GM21526 (cell line): ENCODE measurements around the gene GADD45G.

Experiments
- ATAC-seq: cut with Tn5 transposase; IDR thresholded peaks from one replicate; pipeline ENCODE4 v1.9.1; 2021; ENCODE audit warnings: moderate library complexity; ENCODE audit not compliant: unreplicated experiment, low FRiP score

GADD45G gene

DNA sequence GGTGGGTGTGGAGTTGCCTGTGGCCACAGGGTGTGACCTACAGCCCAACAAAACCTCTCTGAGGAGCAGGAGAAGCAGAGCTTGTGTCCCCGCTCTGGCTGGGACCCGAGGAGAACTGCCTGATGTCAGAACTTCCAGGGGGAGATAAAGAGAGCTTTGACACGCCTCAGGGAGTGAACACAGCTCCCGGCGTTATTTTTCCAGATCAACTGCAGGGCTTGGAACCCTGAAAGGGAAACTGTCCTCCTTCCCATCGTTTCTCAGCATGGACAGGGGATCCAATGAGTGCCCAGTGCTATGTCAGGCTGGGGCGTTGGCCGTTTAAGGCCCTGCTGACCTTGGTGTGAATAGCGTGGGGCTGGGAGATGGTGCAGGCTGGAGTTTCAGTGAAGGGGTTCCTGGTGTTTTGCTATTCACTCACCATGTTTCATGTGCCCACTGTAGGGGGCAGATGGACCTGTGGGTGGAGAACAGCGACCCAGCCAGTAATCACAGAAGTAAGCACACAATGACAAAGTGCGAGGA, 22.0 kb downstream of the GADD45G start:
- no peak for ATAC-seq

DNA sequence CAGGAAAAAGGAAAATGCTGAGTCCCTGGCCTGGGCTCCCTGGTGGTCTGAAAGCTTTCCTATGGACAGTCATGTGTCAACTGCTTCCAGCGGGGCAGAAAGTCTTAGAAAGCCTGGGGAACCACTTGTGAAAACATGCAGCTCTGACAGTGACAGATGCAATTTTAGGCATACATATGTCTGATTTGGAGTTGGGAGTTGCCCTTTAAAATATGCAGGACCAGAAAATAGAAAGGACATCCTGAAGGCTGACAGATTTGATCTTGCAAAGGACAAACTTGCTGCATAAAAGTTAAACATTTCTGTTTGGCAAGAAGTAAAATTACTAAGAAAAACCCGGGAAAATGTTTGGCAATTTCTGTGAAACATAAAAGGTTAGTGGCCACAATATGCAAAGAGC, 23.8 kb downstream of the GADD45G start:
- ATAC-seq = no peak

DNA sequence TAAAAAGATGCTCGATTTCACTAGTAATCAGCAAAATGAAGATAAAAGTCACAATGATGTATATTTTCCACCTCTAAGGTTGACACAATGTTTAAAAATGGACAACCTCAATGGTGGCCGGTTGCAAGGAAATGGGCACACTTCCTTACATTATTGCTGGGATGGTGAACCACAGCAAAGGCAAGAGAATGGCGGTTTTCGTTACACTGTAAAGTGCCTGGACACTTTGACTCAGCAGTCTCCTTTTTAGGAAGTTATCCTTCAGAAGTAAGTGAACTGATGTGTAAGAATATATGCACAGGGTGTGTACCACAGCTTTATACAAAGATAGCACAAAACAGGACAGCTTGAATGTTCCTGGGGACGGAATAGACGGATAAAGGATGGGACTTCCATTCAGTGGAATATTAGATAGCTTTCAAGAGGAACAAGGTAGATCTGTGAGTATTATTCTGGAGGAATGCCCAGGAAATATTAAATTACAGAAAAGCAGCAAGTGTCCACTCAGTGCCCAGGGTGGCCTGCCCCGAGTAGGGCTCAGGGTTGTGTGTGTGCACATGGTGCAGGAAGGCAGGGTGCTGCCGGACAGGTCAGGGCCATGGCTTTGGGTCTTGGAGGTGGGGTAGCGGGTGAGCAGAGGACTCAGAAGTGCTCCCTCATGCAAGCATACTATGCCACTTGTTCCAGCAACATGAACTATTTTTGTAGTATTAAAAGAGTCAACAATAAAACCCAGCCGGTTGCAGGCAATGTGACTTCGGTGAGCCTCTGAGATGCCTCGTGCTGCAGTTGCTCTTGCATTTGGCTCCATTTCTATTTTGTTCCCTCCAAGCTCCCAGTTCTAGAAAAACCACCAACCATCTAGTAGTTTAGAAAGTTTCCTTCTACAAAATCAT, 24.5 kb downstream of the GADD45G start:
- ATAC-seq = no peak

DNA sequence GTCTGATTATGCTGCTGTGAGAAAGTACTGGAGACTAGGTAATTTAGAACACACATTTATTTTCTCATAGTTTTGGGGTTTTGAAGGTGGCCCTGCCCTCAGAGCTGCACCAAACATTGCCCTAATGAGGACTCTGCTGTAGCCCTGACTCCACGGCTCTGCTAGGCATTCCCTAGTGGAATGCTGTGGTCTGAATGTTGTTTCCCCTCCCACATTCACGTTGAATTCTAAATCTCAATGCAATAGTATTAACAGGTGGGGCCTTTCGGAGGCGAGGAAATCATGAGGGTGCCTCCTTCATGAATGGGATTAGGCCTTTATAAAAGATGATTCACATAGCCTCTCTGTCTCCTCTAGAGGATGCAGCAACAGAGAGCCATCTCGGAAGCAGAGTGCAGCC, 25.7 kb downstream of the GADD45G start:
- ATAC-seq = no peak

DNA sequence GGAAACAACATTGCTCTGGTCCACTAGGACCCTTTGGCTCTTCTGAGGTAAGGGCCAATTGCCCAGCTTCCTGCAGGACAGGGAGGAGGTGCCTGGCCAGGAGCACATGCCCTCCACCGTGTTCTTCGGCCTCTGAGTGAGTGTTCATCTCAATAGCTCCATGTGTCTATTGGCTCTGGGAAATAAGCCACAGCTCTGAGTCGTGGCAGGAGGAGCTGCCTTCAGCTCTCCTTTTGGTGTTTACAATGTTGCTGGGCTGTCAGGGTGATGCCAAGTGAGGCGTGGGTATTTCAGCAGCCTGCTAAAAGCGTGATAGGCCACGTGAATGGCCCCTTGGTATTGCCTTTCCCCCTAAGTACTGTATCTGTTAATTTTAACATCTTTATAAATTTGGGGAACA, 26.6 kb downstream of the GADD45G start:
- no peak for ATAC-seq

DNA sequence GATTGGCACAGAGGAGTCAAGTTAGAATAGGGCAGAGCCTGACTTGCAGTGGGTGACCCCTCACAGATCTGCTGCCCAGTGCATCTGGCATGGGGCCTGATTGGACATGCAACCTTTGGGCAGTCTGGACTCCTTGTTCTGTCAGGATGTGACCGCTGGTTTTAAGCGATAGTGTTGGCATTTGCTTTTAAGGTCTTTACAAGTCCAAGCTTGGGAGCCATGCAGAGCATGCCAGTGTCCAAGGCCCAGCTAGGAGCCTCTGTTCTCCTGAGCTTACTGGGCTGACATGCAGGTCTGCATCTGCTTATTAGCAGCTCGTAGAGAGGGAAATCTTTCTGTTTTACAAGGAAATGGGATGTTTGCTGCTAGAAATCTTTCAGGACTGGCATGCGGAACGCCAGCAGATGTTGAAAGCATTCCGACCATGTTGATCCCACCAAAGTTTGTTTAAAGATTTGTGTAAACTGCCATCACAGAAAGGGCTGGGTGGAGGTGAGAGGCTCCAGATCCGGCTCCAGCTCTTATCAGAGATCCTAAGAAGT, 27.5 kb downstream of the GADD45G start:
- ATAC-seq = no peak

DNA sequence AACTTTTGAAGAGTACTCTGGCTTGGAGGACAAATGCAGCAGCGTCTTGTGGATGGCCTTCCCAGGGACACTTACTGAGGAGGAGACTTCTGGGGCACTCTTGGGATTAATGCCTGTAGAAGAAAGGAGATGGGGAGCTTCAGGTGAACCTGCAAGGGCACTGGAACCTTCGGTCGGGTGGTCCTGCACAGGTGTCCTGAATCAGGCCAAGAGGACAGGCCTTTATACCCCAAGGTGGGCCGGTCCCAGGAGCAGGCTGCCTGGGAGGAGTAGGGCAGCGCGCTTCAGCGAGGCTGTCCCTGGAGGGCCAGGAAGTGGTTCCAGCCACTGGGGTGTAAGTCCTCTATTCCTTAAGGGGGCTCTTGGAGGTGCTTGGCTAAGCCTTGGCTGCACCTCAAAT, 27.9 kb downstream of the GADD45G start:
- ATAC-seq = no peak

DNA sequence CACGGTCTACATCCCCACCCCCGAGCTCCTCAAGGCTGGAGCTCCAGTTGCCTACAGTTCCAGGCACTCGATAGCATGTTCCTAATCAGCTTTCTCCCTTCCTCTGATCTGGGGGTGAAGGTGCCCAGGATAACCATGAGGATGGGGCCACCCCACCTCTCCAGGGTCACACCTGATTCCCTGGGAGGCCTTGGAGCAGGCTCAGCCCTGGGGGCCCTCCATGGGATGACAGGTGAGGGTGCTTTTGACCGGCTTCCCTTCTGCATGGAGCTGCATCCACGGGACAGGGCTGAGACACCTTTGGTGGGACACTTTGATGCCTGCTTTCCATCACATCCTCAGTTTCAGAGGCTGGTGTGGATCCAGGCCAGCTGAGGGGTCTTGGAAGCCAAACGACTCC, 28.6 kb downstream of the GADD45G start:
- ATAC-seq = no peak

DNA sequence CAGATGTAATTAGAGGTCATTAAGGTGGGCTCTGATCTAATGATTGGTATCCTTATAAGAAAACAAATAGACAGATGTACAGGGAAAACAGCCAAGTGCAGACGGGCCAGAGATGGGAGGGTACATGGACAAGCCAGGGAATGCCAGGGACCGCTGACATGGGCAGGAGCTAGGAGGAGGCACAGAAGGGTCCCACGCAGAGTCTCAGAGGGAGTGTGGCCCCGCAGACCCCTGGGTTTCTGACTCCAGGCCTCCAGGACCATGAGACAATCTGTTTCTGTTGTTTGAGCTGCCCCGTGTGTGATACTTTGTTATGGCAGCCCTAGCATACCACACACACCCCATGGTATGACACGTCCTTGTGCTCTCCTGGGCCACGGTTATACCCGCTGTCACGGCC, 29.1 kb downstream of the GADD45G start:
- no peak for ATAC-seq

DNA sequence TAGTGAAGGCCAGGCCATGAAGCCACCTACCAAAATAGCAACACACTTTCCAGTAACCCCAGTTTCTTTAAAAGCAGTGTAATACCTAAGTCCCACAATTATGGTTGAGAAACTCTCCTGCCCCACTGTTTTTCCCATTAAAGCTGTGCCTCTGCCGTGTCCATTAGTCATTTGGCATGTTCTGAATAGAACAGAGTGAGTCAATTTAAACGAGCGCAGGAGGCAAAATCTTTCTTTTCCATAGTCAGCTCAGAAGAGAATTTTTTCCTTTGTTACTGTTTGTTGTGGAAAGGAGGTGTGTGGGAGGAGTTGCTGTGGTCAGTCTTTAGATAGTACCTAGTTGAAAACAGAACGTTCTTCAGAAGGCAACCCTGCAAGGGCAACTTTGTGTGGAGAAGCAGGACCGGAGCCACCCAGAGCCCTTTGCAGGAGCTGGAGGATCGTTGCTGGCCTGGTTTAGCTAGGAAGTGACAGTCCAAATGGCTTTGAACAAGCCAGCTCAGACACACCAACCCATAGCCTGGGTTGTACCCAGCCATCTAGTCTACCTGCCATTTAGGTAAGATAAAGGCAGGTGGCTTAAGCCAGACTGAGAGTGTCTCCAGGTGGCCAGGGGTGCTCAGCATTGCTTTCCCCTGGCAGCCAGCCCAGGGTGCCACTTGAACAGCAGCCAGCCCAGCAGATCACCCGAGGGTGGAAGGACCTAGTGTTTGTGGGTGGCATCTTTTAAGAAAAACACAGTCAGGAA, 30.4 kb downstream of the GADD45G start:
- no peak for ATAC-seq

DNA sequence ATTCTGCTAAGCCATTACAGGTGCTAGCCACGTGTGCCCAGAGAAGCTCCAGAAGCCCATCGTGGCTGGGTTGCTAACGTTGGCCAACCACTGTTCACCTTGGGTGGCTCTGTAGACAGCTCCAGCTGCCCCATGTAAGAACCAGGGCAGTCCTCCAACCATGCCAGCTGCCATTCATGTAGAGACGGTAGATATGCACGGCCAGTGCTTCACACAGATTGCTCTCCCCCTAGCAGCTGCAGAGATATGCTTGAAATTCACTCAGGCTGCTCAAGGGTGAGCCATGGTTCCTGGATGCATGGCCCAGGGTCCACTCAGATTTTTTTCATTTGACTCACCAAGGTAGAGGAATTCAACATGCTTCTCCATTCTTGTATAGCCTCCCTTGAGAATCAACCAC, 31.0 kb downstream of the GADD45G start:
- ATAC-seq = no peak

DNA sequence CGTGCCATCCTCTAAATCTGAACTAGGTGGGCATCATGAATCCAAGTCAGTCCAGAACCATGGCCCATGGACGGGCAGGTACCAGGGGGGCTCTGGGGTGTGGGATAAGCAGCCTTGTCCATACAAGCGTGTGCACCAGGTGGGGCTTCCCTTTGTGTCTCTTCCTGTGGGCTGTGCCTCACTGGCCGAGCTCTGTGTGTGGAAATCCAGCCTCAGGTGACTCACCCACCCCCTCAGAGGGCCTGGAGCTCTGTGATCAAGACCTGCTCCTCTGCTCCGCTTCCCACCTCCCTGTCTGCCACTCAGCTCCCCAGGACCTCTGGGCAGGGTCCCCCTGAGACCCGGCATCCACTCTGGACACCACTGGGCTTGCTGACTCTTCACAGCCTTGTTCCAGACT, 33.0 kb downstream of the GADD45G start:
- no peak for ATAC-seq

DNA sequence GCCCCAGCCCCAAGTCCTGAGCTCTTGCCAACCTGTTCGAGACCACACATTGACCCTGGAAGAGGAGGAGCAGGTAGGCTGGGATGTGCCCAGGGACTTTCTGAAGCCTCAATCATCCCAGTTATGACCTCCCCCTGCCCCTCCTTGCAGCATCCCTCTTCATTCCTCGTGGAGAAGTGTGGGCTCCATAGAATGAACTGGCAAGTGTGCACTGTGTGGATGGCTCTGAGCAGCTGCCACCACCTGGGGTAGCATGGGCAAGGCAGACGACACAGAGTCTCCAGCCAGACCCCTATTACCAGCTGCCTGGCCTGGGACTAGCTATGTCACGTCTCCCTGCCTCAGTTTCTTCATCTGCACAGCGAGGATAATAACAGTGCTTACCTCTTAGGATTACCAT, 33.5 kb downstream of the GADD45G start:
- no peak for ATAC-seq

DNA sequence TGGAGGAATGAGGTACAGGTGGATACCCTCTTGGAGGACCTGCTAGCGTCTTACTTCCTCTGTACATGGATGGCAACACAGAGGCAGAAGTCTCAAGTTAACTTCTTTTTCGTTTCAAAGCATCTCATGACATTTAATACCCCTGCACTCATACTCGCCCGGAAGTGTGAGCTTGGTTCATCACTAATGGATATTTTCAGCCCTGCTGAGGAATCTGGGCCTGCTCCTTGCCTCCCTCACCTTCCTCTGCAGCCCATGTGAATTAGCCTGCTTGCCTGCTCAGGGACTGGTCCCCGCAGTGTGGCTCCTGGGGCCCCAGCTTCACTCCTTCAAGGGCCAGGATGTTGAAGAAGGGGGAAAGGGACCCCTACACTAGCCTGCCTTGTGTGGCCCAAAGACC, 34.1 kb downstream of the GADD45G start:
- no peak for ATAC-seq

DNA sequence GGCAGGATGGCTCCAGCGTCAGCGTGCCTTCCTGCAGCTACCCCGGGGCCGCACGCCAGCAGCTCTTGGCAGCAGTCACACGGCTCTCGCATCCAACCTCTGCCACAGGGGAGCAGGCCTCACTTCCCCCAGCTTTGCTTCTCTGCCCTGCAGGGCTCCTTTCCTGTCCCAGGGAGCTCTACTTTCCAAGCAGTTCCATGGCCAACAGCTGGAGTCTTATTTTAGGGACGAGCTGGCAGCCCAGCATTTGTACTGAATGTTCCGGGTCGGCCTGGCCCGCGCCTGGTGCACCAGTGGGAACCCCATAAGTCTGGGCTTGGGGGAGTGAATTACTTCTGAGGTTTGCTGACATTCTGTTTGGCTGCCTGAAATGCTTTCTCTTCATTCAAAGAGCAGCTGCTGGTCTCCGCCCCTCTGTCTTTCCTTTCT, 34.6 kb downstream of the GADD45G start:
- ATAC-seq = no peak

DNA sequence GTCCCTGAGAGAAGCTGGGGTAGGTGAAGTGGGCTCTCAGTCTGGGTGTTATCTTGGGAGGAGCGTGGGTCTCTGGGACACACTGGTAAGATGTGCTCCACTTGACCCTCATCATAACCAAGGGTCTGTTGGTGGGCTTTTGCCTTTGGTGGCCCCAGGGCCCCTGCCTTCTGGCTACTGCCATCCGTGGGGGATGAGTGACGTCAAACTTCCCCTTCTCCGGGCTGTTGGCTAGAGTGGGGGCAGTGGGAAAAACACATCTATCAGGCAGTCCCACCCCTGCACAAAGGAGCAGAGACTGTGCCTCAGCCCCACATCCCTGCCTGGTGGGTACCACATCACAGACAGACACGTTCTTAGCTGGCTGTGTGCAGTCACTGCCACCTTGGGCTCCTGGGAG, 35.1 kb downstream of the GADD45G start:
- ATAC-seq = no peak

DNA sequence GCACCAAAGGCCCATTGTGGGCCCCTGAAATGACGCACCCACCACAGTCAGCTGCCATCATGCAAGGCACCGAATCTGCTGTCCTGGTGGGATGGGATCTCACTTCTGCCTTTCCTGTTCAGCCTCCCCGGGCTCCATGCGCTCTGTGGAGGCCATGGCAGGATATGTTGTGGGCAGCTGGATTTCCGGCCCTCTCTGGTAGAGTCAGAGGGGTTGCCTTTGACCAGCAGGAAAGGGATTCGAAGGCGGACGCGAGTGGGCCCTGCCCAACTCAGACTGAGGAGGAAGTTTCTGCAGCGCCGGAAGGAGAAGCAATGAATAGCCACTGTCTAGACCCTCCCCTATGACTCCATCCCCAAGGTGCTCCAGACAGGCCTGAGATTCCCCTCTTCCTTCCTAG, 35.5 kb downstream of the GADD45G start:
- no peak for ATAC-seq

DNA sequence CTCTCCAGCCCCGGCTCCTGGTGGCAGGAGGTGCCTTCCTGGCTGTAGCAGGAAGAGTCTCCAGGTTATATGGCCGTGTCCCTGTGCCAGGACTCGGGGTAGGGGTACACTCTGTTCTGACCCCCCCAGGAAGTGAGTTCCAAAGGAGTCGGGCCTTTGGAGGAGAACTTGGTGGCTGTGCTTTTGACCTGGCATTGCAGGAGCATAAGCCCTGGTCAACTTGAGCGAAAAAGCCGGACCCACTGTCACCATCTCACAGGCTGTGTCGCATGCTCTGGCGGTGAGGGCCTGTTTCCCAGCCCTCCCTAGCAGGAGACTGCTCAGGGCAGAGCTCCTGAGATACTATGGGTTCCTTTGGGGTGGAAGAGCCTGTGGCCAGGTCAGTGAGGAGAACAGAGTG, 36.0 kb downstream of the GADD45G start:
- ATAC-seq = no peak

DNA sequence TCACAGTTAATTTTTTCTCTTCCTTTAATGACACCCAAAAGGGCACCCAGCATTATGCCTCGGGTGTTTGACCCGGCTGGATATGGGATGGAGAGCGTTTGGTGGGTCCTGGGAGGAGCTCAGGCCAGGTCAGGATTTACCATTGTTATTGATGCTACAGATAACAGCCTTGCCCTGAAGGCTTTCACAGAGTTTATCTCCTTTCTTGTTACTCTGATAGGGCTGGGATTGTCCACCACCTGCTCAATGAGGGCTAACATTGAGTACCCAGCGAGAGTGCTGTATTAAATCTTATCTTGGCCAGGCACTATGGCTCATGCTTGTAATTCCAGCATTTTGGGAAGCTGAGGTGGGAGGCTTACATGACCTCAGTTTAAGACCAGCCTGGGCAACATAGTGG, 37.2 kb downstream of the GADD45G start:
- no peak for ATAC-seq

DNA sequence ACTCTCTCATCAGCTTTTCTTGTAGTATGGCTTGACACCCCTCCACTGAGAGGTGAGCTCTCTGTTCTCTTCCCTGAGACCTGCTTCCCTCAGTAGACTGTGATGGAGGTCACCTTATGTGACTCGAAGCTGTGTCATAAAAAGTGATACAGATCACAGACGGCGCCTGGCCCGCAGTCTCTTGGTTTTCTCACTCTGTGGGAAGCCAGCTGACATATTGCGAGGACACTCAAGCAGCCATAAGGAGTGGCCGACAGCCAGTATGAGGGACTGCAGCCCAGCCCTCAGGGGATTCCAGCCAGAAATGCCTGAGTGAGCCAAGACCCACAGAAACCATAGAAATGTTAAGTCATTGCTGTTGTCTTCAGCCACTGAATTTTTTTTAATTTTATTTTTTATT, 38.0 kb downstream of the GADD45G start:
- no peak for ATAC-seq

DNA sequence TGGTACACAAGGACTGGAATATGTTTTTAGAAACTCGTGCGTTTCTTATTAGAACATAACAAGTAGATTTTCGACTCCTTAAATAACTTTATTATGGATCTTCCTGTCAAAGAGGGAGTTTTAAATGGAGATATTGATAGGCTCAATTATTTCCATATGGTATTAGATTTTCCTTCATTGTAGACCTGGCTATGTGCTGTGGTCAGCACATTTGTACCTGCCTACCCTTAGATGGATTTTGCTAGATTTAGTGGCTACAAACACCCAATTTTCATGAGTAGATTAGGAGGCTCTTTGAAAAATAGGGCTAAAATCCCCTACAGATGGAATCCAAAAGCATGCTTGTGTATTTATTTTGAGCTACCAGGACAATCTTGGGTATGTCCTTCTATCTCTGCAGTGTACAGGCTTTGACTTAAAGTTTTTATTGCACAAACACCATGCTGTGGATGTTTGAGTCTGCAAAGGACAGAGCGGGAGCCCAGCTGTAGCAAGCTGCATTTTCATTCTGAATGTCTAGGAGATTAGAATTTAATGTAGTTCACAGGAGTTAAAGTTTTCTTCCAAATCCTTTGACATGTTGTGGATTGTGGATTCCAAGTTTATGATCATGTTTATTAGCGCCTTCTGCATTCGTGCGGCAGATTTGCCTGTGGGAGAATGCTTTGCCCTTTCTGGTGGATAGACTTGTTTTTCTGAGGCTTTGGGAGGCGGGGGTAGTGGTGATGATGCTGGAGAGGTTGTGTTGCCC, 41.6 kb downstream of the GADD45G start:
- no peak for ATAC-seq
